Measurements from ENCODE around the gene CRYBG2. TPM values are rescaled to one million over a fixed set of nuclear protein-coding genes. Genes with fewer than 3 reads are reported as not detected.

CRYBG2 gene
- total RNA-seq, 1 donor from 2014 or later = 2.1 TPM

GRCh38 chr1:26275580-26276431 is 78.1 kb downstream of the CRYBG2 start:
- TF ChIP-seq CTCF (IDR thresholded peaks at IDR 0.05) = peak; percentile 74
- Histone ChIP-seq H3K9me3 (no peaks in the 10 kb centered on the region), H3K27ac (peak overlapping the region; percentile 96), H3K27me3 (ENCODE audit: low read depth) (no peaks in the 10 kb centered on the region), H3K4me1 (peaks cover 54% of the 10 kb centered on the region), H3K36me3 (peaks cover 14% of the 10 kb centered on the region), H3K4me3 (peak overlapping the region; percentile 16)
- intact Hi-C loops (cut with DNase I) = no loop called here
- ATAC-seq = peak; percentile 78 to 83
- peak; percentile 86 for DNase-seq

GRCh38 chr1:26274801-26275425 is 79.0 kb downstream of the CRYBG2 start:
- peaks cover 50% of the 10 kb centered on the region for H3K4me1 ChIP-seq
- intact Hi-C loops (cut with DNase I) = no loop called here
- no peak for TF ChIP-seq CTCF (IDR thresholded peaks at IDR 0.05)
- no peaks in the 10 kb centered on the region for H3K9me3 ChIP-seq
- H3K27me3 ChIP-seq (ENCODE audit: low read depth) = no peaks in the 10 kb centered on the region
- DNase-seq = peak; percentile 59
- peaks cover 21% of the 10 kb centered on the region for H3K36me3 ChIP-seq
- peak overlapping the region; percentile 96 for H3K27ac ChIP-seq
- H3K4me3 ChIP-seq = no peak overlapping the region
- ATAC-seq = peak; percentile 6 to 13

Other genes with a start within 250 kb of the CRYBG2 start
- gene PDIK1L, start 242.3 kb downstream of the CRYBG2 start, total RNA-seq = 11.8 TPM
- 3.8 TPM for gene FAM110D, start 195.1 kb downstream of the CRYBG2 start, total RNA-seq
- gene C1orf232, start 185.2 kb downstream of the CRYBG2 start, total RNA-seq = not detected
- 18.0 TPM for gene ZNF593, start 184.2 kb downstream of the CRYBG2 start, total RNA-seq
- gene ZNF593OS, start 182.3 kb downstream of the CRYBG2 start, total RNA-seq = not detected
- 25.0 TPM for gene CNKSR1, start 176.6 kb downstream of the CRYBG2 start, total RNA-seq
- gene CATSPER4, start 163.5 kb downstream of the CRYBG2 start, total RNA-seq = not detected
- 10.2 TPM for gene CEP85, start 119.9 kb downstream of the CRYBG2 start, total RNA-seq
- gene SH3BGRL3, start 74.0 kb downstream of the CRYBG2 start, total RNA-seq = 204 TPM
- gene UBXN11, start 47.5 kb downstream of the CRYBG2 start, total RNA-seq = 65.1 TPM
- 541 TPM for gene CD52, start 36.2 kb downstream of the CRYBG2 start, total RNA-seq
- gene ZNF683, start 18.6 kb upstream of the CRYBG2 start, total RNA-seq = 1.2 TPM
- not detected for gene LIN28A, start 56.7 kb upstream of the CRYBG2 start, total RNA-seq
- 37.2 TPM for gene DHDDS, start 78.2 kb upstream of the CRYBG2 start, total RNA-seq
- gene HMGN2, start 118.3 kb upstream of the CRYBG2 start, total RNA-seq = 326 TPM
- 140 TPM for gene RPS6KA1, start 175.6 kb upstream of the CRYBG2 start, total RNA-seq